Gastrocnemius medialis (tissue), 4 donors: ENCODE data around the gene CDH4.

Experiments used
- CTCF ChIP-seq, 5 experiments: fragments of 450-650 bp in 3 of 5; fragments of 200-600 bp in 2 of 5; sonication (generic) in 2 of 5; IDR thresholded peaks in 4 of 5; conservative IDR thresholded peaks in 1 of 5; 1 replicate in 4 of 5; 2 replicates in 1 of 5; pipeline ENCODE4 v1.5.1; 2016 to 2019; ENCODE audit warnings: antibody characterized with exemption in 5 of 5, mild to moderate bottlenecking in 3 of 5, moderate library complexity in 3 of 5
- POLR2A ChIP-seq, 2 donors: fragments of 450-650 bp; IDR thresholded peaks; one replicate each; pipeline ENCODE4 v1.6.1; 2017; ENCODE audit warnings: antibody characterized with exemption in 2 of 2, mild to moderate bottlenecking in 2 of 2, moderate library complexity in 2 of 2

- TF ChIP-seq POLR2A (IDR thresholded peaks at IDR 0.05) (no peak), CTCF (IDR thresholded peaks at IDR 0.05 in 4 of 5, conservative IDR thresholded peaks at IDR 0.05 in 1 of 5) (no peak)
Measured at GRCh38 chr20:61850926-61851900, 599.2 kb downstream of the CDH4 start.
